22Rv1 (cell line): ENCODE results near the gene LYPD6B.

Experiments
- H3K27ac ChIP-seq: fragments of 450-650 bp; 2 replicates; pipeline ENCODE4 v1.5.1; 2017
- ZFX ChIP-seq: fragments of 450-650 bp; IDR thresholded peaks from 2 replicates; pipeline ENCODE4 v1.6.1; 2017; ENCODE audit warnings: antibody characterized with exemption, borderline replicate concordance
- TF ChIP-seq, protein P1 (sequence below): fragments of 450-650 bp; IDR thresholded peaks from 2 replicates; pipeline ENCODE4 v1.5.1; 2017; ENCODE audit warnings: mild to moderate bottlenecking

Gene LYPD6B

DNA sequence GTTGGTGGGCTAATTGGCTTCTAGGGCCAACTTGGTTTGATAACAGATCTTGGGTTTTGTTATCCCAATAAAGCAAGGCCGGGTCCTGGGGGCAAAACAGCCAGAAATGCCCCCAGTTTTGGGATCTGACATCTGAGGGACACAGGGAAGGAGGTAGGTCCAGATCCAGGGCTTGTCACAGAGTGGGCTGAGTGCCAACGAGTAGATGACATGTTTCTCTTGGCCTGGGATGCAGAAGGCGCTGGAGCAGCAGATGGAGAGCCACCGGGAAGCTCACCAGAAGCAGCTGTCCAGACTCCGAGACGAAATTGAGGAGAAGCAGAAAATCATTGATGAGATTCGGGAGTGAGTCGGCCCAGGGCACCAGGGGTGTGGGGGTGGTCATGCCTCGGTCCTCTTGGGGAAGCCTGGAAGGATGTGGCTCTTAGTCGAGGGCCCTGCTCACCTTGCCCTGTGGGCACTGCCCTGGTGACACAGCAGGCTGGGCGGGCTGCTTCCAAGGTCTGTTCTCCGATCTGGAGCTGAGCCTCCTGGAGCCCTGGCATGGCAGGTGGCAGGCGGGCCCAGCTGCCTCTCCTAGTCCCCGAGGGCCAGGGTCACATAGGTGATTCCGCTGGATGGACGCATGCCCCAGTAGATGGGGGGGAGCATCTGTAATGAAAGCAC, 40.2 kb upstream of the LYPD6B start:
- no peak overlapping the region for H3K27ac ChIP-seq
- TF ChIP-seq, protein P1, sequence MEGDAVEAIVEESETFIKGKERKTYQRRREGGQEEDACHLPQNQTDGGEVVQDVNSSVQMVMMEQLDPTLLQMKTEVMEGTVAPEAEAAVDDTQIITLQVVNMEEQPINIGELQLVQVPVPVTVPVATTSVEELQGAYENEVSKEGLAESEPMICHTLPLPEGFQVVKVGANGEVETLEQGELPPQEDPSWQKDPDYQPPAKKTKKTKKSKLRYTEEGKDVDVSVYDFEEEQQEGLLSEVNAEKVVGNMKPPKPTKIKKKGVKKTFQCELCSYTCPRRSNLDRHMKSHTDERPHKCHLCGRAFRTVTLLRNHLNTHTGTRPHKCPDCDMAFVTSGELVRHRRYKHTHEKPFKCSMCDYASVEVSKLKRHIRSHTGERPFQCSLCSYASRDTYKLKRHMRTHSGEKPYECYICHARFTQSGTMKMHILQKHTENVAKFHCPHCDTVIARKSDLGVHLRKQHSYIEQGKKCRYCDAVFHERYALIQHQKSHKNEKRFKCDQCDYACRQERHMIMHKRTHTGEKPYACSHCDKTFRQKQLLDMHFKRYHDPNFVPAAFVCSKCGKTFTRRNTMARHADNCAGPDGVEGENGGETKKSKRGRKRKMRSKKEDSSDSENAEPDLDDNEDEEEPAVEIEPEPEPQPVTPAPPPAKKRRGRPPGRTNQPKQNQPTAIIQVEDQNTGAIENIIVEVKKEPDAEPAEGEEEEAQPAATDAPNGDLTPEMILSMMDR = no peak
- no peak for TF ChIP-seq ZFX

DNA sequence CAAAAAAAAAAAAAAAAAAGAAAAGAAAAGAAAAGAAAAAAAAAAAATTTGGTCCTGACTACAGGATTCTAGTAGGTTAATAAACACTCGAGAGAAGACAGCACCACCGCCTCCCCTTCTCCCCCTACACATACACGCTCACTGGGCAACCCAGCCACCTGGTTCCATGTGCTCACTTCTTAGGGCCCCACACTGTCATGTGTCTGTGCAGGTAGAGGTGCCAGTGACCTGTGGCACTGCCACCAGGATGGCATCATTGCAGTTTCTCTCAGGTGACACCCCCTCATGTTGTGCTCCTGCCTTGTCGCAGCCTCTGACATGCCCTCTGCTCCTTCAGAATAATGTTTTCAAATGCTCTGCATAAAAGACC, 39.7 kb upstream of the LYPD6B start:
- no peak for TF ChIP-seq ZFX
- TF ChIP-seq, protein P1 = no peak
- H3K27ac ChIP-seq = no peak overlapping the region

DNA sequence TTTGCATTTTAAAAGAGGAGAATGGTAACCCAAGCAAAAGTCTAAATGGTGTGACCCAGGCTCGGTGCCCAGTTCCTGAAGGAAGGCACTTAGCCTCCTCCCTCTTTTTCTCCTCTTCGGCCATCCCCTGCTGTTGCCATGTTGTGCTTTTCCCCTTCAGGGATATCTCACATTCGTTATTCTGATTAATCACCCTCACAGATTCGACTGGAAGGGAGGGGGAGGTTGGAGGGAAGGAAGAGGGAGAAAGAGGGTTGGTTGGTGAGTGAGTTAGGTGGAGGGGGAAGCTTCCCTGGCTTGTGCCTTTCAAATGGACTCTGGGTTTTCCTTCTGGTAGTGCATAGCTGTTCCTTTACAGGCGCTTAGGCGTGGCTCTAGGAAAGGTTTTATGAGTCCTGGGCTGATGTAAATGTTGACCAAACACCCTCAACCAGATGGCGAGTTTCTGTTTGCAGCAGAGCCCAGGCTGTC, 39.0 kb upstream of the LYPD6B start:
- no peak overlapping the region for H3K27ac ChIP-seq

DNA sequence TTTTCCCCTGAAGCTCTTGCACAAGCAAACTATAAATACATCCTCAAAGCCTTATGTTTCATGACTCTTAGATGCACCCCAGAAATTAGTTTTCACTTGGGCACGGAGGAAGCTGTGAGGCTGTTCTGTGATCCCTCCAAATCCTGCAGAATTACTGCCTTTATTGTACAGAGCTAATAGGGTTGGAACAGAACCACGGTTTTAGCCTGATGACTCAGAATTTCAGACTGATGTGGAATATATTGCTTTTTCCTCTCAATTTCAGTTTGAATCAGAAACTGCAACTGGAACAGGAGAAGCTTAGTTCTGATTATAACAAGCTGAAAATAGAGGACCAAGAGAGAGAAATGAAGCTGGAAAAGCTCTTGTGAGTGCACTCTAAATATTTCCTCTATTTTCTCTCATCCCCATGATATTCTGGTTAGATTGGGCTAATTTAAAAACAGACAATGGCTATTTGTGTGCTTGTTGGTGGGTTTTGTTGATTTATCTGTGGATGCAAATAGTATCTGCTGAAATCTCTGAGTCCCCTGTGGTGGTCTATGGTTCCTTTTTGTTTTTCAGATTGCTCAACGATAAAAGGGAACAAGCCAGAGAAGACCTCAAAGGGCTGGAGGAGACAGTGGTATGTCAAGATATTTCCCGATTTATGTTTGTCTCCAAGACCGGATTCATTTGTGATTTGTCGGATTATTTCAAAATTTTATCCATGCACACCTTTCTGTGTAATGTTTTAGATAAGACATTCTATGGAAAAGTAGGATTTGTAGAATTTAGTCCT, 38.2 kb upstream of the LYPD6B start:
- no peak overlapping the region for H3K27ac ChIP-seq
- no peak for TF ChIP-seq ZFX
- TF ChIP-seq, protein P1 = no peak

More for the DNA sequence above, 39.0 kb upstream of the LYPD6B start:
- TF ChIP-seq, protein P1 = no peak
- no peak for TF ChIP-seq ZFX

DNA sequence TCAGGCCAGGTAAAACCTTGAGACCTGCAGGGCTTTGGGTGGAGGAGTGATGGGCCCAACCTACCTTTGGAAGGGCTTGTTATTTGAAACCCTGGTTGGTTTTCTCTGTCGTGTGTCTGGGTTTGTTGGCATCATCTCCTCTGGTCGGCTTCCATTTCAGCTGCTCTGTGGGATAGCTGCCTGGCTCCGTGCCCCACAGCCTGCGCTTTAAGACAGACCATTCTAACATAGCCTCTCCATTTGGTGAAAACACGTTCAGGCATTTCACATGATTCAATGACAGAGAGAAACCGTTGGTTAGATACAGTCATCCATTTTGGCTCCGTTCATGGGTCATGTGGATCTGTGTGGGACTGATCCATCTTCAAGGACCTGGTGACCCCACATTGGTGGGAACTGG, 37.0 kb upstream of the LYPD6B start:
- no peak overlapping the region for H3K27ac ChIP-seq
- TF ChIP-seq, protein P1 = no peak
- TF ChIP-seq ZFX = no peak

DNA sequence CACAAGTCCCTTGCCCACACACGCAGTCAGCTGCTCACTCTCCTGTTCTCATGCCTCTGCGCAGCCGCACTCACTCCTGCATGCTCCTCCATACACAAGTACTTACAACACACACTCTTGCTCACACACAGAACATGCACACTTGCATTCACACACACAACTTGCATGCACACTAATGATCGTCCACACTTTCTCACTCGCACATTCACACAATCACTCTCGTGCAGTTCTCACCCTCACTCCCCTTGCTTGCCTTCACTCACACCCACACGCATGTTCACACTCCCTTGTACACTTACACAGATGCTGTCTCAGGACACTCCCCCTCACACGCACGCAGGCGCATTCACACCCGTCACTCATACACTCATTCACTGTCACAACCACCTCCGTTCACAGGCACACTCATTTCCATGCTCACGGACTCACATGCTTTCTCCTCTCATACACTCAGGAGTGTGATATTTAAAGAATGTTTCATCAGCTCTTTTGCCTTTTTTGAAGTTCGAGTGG, 36.1 kb upstream of the LYPD6B start:
- H3K27ac ChIP-seq = no peak overlapping the region
- TF ChIP-seq, protein P1 = no peak
- no peak for TF ChIP-seq ZFX
